ENCODE measurements around the gene ABLIM3. TPM values are rescaled to one million over a fixed set of nuclear protein-coding genes. Genes with fewer than 3 reads are reported as not detected.

The ABLIM3 gene
- polyA plus RNA-seq, 1 donor from 2014 or later = 17.7 TPM

GRCh38 chr5:149129181-149129580, 12.1 kb upstream of the ABLIM3 start:
- TF ChIP-seq SMC3 (conservative IDR thresholded peaks at IDR 0.05; ENCODE audit: poor library complexity) (no peak), EZH2 (IDR thresholded peaks at IDR 0.05; ENCODE audit: borderline replicate concordance, insufficient read depth, low read length, poor library complexity, severe bottlenecking) (no peak), MXI1 (conservative IDR thresholded peaks at IDR 0.05; ENCODE audit: poor library complexity, severe bottlenecking) (no peak), RAD21 (conservative IDR thresholded peaks at IDR 0.05) (no peak), REST (IDR thresholded peaks at IDR 0.05; ENCODE audit: borderline replicate concordance) (no peak), CTCF (IDR thresholded peaks at IDR 0.05; ENCODE audit: poor library complexity, severe bottlenecking) (no peak), TAF1 (IDR thresholded peaks at IDR 0.05; ENCODE audit: low read depth) (no peak), POLR2AphosphoS5 (IDR thresholded peaks at IDR 0.05) (no peak), EP300 (conservative IDR thresholded peaks at IDR 0.05; ENCODE audit: poor library complexity, severe bottlenecking) (no peak)
- Histone ChIP-seq H3K36me3 (ENCODE audit: insufficient read depth, low read length) (no peaks in the 10 kb centered on the region), H2AFZ (ENCODE audit: low read depth, low read length) (no peak overlapping the region), H3K79me2 (replicated peaks; ENCODE audit: insufficient read depth, low read length) (no peaks in the 10 kb centered on the region), H4K20me1 (ENCODE audit: insufficient read depth) (no peaks in the 10 kb centered on the region), H3K9me2 (ENCODE audit: insufficient read depth, low read length) (no peaks in the 10 kb centered on the region), H3K4me3 (ENCODE audit: low read length) (no peak overlapping the region), H3K4me2 (ENCODE audit: low read length) (no peak overlapping the region), H3K9ac (ENCODE audit: low read length) (no peak overlapping the region), H3K9me3 (ENCODE audit: low read length) (no peaks in the 10 kb centered on the region), H3K27me3 (ENCODE audit: insufficient read depth, low read depth, low read length) (no peaks in the 10 kb centered on the region), H3K27ac (ENCODE audit: low read length) (no peak overlapping the region), H3F3A (ENCODE audit: insufficient read depth, low read length, poor library complexity, severe bottlenecking) (no peaks in the 10 kb centered on the region)

GRCh38 chr5:149130121-149130914, 11.0 kb upstream of the ABLIM3 start:
- H3K4me2 ChIP-seq (ENCODE audit: low read length) = no peak overlapping the region
- H3F3A ChIP-seq (ENCODE audit: insufficient read depth, low read length, poor library complexity, severe bottlenecking) = no peaks in the 10 kb centered on the region
- no peaks in the 10 kb centered on the region for H3K27me3 ChIP-seq (ENCODE audit: insufficient read depth, low read depth, low read length)
- no peaks in the 10 kb centered on the region for H3K9me3 ChIP-seq (ENCODE audit: low read length)
- H3K79me2 ChIP-seq (replicated peaks; ENCODE audit: insufficient read depth, low read length) = no peaks in the 10 kb centered on the region
- TF ChIP-seq REST (IDR thresholded peaks at IDR 0.05; ENCODE audit: borderline replicate concordance) (no peak), POLR2AphosphoS5 (IDR thresholded peaks at IDR 0.05) (no peak), MXI1 (conservative IDR thresholded peaks at IDR 0.05; ENCODE audit: poor library complexity, severe bottlenecking) (no peak), RAD21 (conservative IDR thresholded peaks at IDR 0.05) (no peak), SMC3 (conservative IDR thresholded peaks at IDR 0.05; ENCODE audit: poor library complexity) (no peak), EZH2 (IDR thresholded peaks at IDR 0.05; ENCODE audit: borderline replicate concordance, insufficient read depth, low read length, poor library complexity, severe bottlenecking) (no peak), EP300 (conservative IDR thresholded peaks at IDR 0.05; ENCODE audit: poor library complexity, severe bottlenecking) (no peak), TAF1 (IDR thresholded peaks at IDR 0.05; ENCODE audit: low read depth) (no peak), CTCF (IDR thresholded peaks at IDR 0.05; ENCODE audit: poor library complexity, severe bottlenecking) (no peak)
- H3K27ac ChIP-seq (ENCODE audit: low read length) = no peak overlapping the region
- H3K9ac ChIP-seq (ENCODE audit: low read length) = no peak overlapping the region
- H4K20me1 ChIP-seq (ENCODE audit: insufficient read depth) = no peaks in the 10 kb centered on the region
- no peak overlapping the region for H2AFZ ChIP-seq (ENCODE audit: low read depth, low read length)
- H3K36me3 ChIP-seq (ENCODE audit: insufficient read depth, low read length) = no peaks in the 10 kb centered on the region
- no peak overlapping the region for H3K4me3 ChIP-seq (ENCODE audit: low read length)
- no peaks in the 10 kb centered on the region for H3K9me2 ChIP-seq (ENCODE audit: insufficient read depth, low read length)
